Fibroblast of peridontal ligament (primary cell): ENCODE measurements around the gene NDST1.

ENCODE experiments used
- DNase-seq: peaks from one replicate; pipeline ENCODE4 v3.0.0-alpha.2; 2010; ENCODE audit errors: extremely low read depth

The NDST1 gene

GRCh38 chr5:150544611-150545219, 36.8 kb downstream of the NDST1 start:
- DNase-seq = peak; percentile 51

DNA sequence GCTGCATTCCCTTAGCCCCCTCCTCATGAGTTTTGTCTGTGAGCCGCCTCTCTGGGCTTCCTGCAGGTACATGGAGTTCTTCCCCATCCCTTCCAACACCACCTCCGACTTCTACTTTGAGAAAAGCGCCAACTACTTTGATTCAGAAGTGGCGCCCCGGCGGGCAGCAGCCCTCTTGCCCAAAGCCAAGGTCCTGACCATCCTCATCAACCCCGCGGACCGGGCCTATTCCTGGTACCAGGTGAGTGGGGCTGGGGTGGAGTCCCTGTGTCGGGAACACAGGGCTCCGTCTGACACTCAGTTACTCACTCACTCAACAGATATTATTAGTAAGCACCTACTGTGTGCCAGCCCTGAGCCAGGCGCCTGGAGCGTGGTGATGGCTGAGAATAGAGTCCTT, 37.3 kb downstream of the NDST1 start:
- DNase-seq = no peak

GRCh38 chr5:150548123-150548522, 40.2 kb downstream of the NDST1 start:
- DNase-seq = no peak

- no peak for DNase-seq
Measured at GRCh38 chr5:150549735-150550134, 41.8 kb downstream of the NDST1 start.

DNA sequence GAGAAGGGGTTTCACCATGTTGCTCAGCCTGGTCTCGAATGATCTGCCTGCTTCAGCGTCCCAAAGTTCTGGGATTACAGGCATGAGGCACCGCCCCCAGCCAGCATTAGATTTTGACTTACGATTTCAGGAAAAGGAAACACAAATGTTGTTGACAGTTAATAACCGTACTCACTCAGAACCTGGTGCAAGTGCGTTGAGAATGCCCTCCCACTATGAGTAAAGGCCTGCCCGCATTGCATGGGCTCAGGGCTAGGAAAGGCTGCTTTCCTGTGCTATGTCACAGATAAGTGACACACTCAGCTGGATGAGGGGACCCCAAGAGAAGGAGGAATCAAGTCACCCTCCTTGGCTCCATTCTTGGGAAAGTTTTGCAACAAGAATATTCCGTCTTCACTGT, 42.4 kb downstream of the NDST1 start:
- DNase-seq = no peak

DNA sequence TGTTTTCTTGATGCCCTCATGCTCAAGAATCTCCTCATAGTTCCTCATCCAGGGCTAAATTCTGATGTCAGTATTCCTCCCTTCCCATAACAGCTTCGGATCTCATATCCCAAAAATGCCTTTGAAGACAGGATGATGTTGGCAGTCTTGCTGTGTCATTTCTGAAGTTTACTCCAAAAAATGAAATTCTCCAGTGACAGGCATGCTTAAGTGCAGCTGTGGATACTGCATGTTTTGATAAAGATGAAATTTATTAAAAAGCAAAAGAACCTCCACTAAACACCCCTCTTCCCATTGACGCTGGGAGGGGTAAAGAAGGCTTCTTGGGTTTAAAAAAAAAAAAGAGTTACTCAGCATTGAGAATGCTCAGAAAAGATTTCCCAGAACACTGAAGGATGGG, 43.1 kb downstream of the NDST1 start:
- DNase-seq = no peak

DNA sequence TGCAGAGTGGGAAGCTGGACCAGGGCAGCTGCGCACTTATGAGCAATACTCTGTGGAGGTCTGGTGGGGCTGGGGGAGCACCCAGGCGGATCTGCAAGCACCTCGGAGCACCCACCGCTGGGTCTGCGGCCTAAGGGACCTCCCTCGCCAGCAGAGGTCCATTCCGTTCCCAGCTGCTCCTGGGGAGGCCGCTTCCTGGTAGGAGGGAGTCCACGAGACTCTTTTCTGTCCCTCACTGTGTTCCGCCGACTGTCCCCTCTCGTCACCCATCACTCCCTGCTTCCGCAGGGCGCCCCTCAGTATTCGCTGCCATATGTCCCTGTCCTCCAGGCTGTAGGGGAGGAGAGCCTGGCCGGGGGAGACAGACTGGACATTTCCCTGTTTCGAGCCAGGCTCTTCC, 45.5 kb downstream of the NDST1 start:
- DNase-seq = no peak

- no peak for DNase-seq
Measured at GRCh38 chr5:150553911-150554310, 46.0 kb downstream of the NDST1 start.

DNA sequence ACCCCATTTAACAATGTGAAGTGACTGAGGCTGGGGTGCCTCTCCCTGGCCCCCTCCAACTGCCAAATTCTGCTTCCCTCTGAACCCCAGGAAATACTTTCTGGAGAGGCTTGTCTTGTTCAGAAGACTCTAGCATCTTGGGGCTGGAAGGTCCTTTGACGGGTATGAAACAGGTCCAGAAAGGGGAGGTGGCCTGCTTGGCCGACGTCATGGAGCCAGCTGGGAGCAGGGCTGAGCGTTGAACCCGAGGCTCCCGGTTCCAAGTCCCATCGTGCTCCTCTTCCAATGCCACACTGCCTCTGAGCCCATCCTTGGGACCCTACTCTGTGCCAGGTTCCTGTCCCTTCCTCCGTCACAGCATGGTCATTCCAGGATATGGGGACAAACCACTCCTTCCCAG, 46.9 kb downstream of the NDST1 start:
- DNase-seq = no peak

DNA sequence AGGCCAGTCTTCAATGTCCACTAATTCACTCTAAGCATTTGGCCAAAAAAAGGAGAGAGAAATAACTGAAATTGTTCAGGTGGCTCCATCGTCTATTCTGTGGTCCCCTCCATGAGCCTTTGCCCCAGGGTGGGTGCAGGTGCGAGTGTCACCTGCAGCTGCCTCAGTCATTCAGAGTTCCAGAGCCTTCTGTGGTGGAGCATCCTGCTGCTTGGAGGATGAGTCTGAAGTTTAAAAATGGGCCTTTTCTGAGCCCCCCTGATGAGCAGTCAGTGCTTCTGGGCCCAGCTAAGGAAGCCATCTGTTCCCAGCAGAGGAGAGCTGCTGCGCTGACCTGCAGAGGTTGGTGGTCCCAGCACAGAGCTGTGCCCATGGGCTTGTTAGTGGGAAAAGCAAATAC, 48.2 kb downstream of the NDST1 start:
- no peak for DNase-seq

- DNase-seq = no peak
Measured at GRCh38 chr5:150556859-150557508, 49.1 kb downstream of the NDST1 start.

GRCh38 chr5:150557509-150557872, 49.6 kb downstream of the NDST1 start:
- DNase-seq = no peak

- DNase-seq = no peak
Measured at GRCh38 chr5:150558088-150558621, 50.2 kb downstream of the NDST1 start.

DNA sequence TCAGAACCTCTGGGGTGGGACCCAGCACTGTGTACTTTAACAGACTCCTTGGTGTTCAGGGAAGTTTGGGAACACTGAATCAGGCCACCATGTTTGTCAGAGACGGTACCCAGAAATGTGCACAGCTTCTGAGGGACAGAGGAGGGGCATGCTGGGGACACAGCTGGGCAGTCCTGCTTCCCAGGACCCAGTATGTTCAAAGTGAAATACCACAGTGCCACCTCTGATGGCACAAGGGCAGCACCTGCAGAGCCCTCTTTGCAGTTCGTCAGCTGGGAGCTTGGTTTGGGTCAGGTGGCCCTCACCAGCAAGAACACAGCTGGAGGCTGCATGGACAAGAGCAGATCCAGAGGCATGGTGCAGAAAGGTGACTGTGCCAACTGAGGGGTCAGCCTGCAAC, 51.2 kb downstream of the NDST1 start:
- DNase-seq = no peak

GRCh38 chr5:150559701-150560100, 51.8 kb downstream of the NDST1 start:
- DNase-seq = peak; percentile 40

GRCh38 chr5:150560401-150561191, 52.7 kb downstream of the NDST1 start:
- DNase-seq = peak; percentile 93

DNA sequence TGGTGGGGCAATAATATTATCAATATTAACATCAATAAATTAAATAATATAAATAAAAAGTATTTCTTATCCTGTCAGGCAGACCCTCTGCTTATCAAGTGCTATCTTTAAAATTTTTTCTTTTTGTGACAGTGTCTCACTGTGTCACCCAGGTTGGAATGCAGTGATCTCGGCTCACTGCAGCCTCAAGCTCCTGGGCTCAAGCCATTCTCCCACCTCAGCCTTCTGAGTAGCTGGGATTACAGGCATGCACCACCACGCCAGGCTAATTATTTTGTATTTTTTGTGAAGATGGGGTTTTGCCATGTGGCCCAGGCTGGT, 53.2 kb downstream of the NDST1 start:
- DNase-seq = no peak

GRCh38 chr5:150561571-150562275, 53.8 kb downstream of the NDST1 start:
- no peak for DNase-seq

GRCh38 chr5:150562832-150563231, 54.9 kb downstream of the NDST1 start:
- DNase-seq = peak; percentile 70

- DNase-seq = no peak
Measured at GRCh38 chr5:150565868-150566267, 57.9 kb downstream of the NDST1 start.

DNA sequence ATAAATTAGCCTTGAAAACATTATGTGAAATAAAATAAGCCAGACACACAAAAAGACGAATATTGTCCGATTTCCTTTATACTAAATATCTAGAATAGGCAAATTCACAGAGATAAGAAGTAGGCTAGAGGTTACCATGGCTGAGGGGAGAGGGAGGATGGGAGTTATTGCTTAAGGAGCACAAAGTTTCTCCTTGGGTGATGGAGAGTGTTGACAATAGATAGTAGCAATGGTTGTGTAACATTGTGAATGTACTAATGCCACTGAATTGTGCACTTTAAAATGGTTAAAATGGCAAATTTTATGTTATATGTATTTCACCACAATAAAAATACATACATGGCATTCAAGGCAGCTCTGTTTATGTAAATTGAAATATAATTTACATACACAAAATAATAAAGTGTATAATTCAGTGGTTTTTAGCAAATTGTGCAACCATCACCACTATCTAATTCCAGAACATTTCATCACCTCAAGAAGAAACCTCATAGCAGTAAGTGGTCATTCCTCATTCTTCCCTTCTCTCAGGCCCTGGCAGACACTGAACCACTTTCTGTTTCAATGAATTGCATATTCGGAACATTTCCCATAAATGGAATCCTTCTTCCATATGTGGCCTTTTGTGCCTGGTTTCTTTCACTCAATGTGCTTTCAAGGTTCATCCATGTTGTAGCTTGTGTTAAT, 59.2 kb downstream of the NDST1 start:
- peak; percentile 96 for DNase-seq

DNA sequence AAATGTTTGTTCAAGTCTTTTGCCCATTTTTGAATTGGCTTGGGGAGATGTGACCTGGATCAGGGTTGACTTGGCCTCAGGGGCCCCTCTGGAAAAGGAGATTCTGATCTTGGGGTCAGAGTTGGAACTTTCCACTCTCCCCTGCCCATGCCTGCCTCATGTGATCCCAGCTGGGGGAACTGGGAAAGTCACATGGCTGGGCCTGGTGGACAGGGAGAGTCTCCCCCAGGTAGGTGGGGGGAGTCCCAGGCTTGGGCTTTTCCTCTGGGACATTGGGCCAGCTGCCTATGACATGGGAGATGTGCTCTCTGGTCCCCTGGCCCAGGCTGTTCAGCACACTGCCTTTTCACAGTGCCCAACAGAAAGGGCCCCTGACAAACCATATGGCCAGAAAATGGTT, 60.7 kb downstream of the NDST1 start:
- no peak for DNase-seq
